ENCODE measurements around the gene TNP1.

- TF ChIP-seq CTCF (IDR thresholded peaks at IDR 0.05): no peak
- no peak for TF ChIP-seq POLR2A (IDR thresholded peaks at IDR 0.05)
Measured at GRCh38 chr2:216855605-216856004, 4.3 kb downstream of the TNP1 start.

Data from uterus (tissue), 2 donors.